Measurements from ENCODE around the gene MRPL22.
"Not testable (repeated sequence)": the region's sequence is repeated elsewhere in the genome, so short reads cannot be mapped to it uniquely, and the experiment has no call there.

MRPL22 gene

GRCh38 chr5:154940772-154941620, at the start of gene MRPL22:
TSS of gene MRPL22 (plus strand) at chr5:154941073. CDS start at chr5:154941111, 38 bp downstream.
- peak; percentile 93 for DNase-seq

GRCh38 chr5:154892369-154892771, 48.5 kb upstream of the MRPL22 start:
- no peak for DNase-seq

GRCh38 chr5:154893381-154893780, 47.5 kb upstream of the MRPL22 start:
- DNase-seq = no peak

- no peak for DNase-seq
These were observed 45.0 kb upstream of the MRPL22 start for GRCh38 chr5:154895606-154896561.

- DNase-seq = no peak
These were observed 44.2 kb upstream of the MRPL22 start for GRCh38 chr5:154896562-154897165.

GRCh38 chr5:154898210-154898609, 42.7 kb upstream of the MRPL22 start:
- DNase-seq = no peak

- peak; percentile 12 for DNase-seq
These were observed 41.6 kb upstream of the MRPL22 start for GRCh38 chr5:154899151-154899816.

- DNase-seq = no peak
These were observed 40.8 kb upstream of the MRPL22 start for GRCh38 chr5:154900066-154900465.

- DNase-seq = peak; percentile 12
These were observed 39.6 kb upstream of the MRPL22 start for GRCh38 chr5:154901276-154901675.

- DNase-seq = no peak
These were observed 39.0 kb upstream of the MRPL22 start for GRCh38 chr5:154901913-154902312.

- not testable (repeated sequence) for DNase-seq
These were observed 35.3 kb upstream of the MRPL22 start for GRCh38 chr5:154905601-154906000.

- DNase-seq = no peak
These were observed 24.0 kb upstream of the MRPL22 start for GRCh38 chr5:154916874-154917273.

- DNase-seq = no peak
These were observed 23.1 kb upstream of the MRPL22 start for GRCh38 chr5:154917757-154918156.

GRCh38 chr5:154923441-154924430, 17.1 kb upstream of the MRPL22 start:
- peak; percentile 69 for DNase-seq

GRCh38 chr5:154933537-154933936, 7.3 kb upstream of the MRPL22 start:
- DNase-seq = no peak

- no peak for DNase-seq
These were observed 6.0 kb upstream of the MRPL22 start for GRCh38 chr5:154934881-154935280.

- DNase-seq = peak; percentile 2
These were observed 3.6 kb upstream of the MRPL22 start for GRCh38 chr5:154937186-154937717.

- peak; percentile 80 for DNase-seq
These were observed 3.0 kb upstream of the MRPL22 start, which contains the start of gene GEMIN5 for GRCh38 chr5:154937718-154938466. TSS of gene GEMIN5 (minus strand) at chr5:154938211. CDS start at chr5:154938133, 78 bp downstream.

GRCh38 chr5:154939387-154939786, 1.5 kb upstream of the MRPL22 start:
- DNase-seq = not testable (repeated sequence)

- DNase-seq = no peak
These were observed 500 bp upstream of the MRPL22 start for GRCh38 chr5:154940375-154940771.
